ENCODE data around the gene SPATA24. TPM values are rescaled to one million over a fixed set of nuclear protein-coding genes. Genes with fewer than 3 reads are reported as not detected.

SPATA24 gene
- total and polyA plus RNA-seq, 2 of the 13 experiments (the other 11 are each of a cell fraction or from before 2014, with no cell fraction given) = 6.0 to 11.1 TPM

DNA sequence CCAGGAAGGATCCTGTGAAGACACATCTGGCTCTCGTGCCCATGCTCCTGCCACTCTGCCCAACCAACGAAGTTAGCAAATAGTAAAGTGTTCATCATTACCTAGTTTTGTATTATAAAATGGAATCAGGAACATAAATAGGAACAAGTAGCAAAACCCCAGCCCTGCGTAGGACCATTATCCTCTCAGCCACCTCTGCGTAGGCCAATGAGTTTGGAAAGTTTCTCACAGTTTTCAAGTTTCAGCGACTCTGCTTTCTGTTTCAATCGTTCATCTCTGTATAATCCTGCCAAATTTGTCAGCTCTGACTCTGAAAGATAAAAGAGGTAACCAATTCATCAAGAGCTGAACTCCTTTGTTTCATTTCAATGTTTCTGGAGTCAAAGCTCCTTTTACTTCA is 10.1 kb upstream of the SPATA24 start:
- H3K9me3 ChIP-seq (ENCODE audit: low read length) = no peaks in the 10 kb centered on the region
- ChIA-PET CTCF (ENCODE audit: low intra/inter-chr PET ratio, low total read pairs) (no interaction called here), POLR2A (no interaction called here)
- H3K4me2 ChIP-seq (ENCODE audit: low read depth, low read length) = no peak overlapping the region
- ATAC-seq (no peak), FAIRE-seq (no peak), DNase-seq (ENCODE audit: low spot score) (no peak)
- no peak for TF ChIP-seq ZNF543 (CRISPR knock-in tag; IDR thresholded peaks at IDR 0.05)
- TF ChIP-seq, protein P1, sequence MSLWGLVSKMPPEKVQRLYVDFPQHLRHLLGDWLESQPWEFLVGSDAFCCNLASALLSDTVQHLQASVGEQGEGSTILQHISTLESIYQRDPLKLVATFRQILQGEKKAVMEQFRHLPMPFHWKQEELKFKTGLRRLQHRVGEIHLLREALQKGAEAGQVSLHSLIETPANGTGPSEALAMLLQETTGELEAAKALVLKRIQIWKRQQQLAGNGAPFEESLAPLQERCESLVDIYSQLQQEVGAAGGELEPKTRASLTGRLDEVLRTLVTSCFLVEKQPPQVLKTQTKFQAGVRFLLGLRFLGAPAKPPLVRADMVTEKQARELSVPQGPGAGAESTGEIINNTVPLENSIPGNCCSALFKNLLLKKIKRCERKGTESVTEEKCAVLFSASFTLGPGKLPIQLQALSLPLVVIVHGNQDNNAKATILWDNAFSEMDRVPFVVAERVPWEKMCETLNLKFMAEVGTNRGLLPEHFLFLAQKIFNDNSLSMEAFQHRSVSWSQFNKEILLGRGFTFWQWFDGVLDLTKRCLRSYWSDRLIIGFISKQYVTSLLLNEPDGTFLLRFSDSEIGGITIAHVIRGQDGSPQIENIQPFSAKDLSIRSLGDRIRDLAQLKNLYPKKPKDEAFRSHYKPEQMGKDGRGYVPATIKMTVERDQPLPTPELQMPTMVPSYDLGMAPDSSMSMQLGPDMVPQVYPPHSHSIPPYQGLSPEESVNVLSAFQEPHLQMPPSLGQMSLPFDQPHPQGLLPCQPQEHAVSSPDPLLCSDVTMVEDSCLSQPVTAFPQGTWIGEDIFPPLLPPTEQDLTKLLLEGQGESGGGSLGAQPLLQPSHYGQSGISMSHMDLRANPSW (CRISPR knock-in tag; IDR thresholded peaks at IDR 0.05; ENCODE audit: borderline replicate concordance) = no peak
- TF ChIP-seq, protein P2, sequence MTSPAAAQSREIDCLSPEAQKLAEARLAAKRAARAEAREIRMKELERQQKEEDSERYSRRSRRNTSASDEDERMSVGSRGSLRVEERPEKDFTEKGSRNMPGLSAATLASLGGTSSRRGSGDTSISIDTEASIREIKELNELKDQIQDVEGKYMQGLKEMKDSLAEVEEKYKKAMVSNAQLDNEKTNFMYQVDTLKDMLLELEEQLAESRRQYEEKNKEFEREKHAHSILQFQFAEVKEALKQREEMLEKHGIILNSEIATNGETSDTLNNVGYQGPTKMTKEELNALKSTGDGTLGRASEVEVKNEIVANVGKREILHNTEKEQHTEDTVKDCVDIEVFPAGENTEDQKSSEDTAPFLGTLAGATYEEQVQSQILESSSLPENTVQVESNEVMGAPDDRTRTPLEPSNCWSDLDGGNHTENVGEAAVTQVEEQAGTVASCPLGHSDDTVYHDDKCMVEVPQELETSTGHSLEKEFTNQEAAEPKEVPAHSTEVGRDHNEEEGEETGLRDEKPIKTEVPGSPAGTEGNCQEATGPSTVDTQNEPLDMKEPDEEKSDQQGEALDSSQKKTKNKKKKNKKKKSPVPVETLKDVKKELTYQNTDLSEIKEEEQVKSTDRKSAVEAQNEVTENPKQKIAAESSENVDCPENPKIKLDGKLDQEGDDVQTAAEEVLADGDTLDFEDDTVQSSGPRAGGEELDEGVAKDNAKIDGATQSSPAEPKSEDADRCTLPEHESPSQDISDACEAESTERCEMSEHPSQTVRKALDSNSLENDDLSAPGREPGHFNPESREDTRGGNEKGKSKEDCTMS (CRISPR knock-in tag; conservative IDR thresholded peaks at IDR 0.05) = no peak
- TF ChIP-seq TMF1 (CRISPR knock-in tag; IDR thresholded peaks at IDR 0.05; ENCODE audit: low read depth) = no peak
- no peak for TF ChIP-seq MBD4 (IDR thresholded peaks at IDR 0.05; ENCODE audit: borderline replicate concordance, low read length)
- no peak for TF ChIP-seq SALL1 (CRISPR knock-in tag; IDR thresholded peaks at IDR 0.05)
- TF ChIP-seq, protein P3, sequence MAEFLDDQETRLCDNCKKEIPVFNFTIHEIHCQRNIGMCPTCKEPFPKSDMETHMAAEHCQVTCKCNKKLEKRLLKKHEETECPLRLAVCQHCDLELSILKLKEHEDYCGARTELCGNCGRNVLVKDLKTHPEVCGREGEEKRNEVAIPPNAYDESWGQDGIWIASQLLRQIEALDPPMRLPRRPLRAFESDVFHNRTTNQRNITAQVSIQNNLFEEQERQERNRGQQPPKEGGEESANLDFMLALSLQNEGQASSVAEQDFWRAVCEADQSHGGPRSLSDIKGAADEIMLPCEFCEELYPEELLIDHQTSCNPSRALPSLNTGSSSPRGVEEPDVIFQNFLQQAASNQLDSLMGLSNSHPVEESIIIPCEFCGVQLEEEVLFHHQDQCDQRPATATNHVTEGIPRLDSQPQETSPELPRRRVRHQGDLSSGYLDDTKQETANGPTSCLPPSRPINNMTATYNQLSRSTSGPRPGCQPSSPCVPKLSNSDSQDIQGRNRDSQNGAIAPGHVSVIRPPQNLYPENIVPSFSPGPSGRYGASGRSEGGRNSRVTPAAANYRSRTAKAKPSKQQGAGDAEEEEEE (CRISPR knock-in tag; IDR thresholded peaks at IDR 0.05; ENCODE audit: borderline replicate concordance) = no peak
- no peak overlapping the region for H2AFZ ChIP-seq (ENCODE audit: low read length)
- H3K4me3 ChIP-seq (replicated peaks in 1 of 3; ENCODE audit: insufficient read depth in 1 of 3, low read depth in 2 of 3, low read length in 3 of 3) = no peak overlapping the region
- no peaks in the 10 kb centered on the region for H3K27me3 ChIP-seq (ENCODE audit: control insufficient read depth in 1 of 2, insufficient read depth in 2 of 2, low read length in 2 of 2)
- H3K27ac ChIP-seq (ENCODE audit: extremely low read length, insufficient read depth, low read length) = no peak overlapping the region
- no TSS peak for BruUV-seq (replicated peaks)
- no peak overlapping the region for H3K9ac ChIP-seq (ENCODE audit: insufficient read depth, low read depth, low read length)
- 93% methylated on average over 6 of the region's 6 CpGs for WGBS (ENCODE audit: low lambda C conversion rate)
- no peaks in the 10 kb centered on the region for H4K20me1 ChIP-seq (ENCODE audit: insufficient read depth, low read length)
- H3K79me2 ChIP-seq (ENCODE audit: insufficient read depth, low read length) = no peaks in the 10 kb centered on the region
- H3K4me1 ChIP-seq (ENCODE audit: insufficient read depth, low read length) = peaks cover 31% of the 10 kb centered on the region
- intact Hi-C loops (cut with micrococcal nuclease; ENCODE audit: unreplicated experiment) (no loop called here), in situ Hi-C loops (cut with HindIII; ENCODE audit: extremely low pct_ligation_motif_present, low pct_unique_long_range_greater_than_20kb) (no loop called here)
- no peaks in the 10 kb centered on the region for H3K36me3 ChIP-seq (replicated peaks in 1 of 2; ENCODE audit: control insufficient read depth in 1 of 2, insufficient read depth in 2 of 2, low read length in 2 of 2)

Measured in HepG2 (cell line).